PC-3 (cell line): Measurements from ENCODE around the gene CDHR5. TPM values are rescaled to one million over a fixed set of nuclear protein-coding genes. Genes with fewer than 3 reads are reported as not detected.

Experiments used
- ATAC-seq: fragments of 200-7000 bp; cut with Tn5 transposase; 2 replicates; pipeline ENCODE4 v1.9.1; 2020; ENCODE audit warnings: mild to moderate bottlenecking, moderate library complexity
- BruUV-seq: library from RNA; stranded (reverse); fragments of 400-500 nt; replicated peaks from 2 replicates; lab custom pipeline; 2021; lab: Mats Ljungman, UMichigan
- CTCF ChIA-PET: fragments of 300-600 bp; sonication (Branson Sonifier 250); formaldehyde crosslinking; loops from one replicate; lab custom pipeline; 2022; ENCODE audit warnings: antibody characterized with exemption; lab: Charles Lee
- POLR2A ChIA-PET: fragments of 300-600 bp; sonication (Branson Sonifier 250); formaldehyde crosslinking; loops from one replicate; lab custom pipeline; 2022; ENCODE audit warnings: antibody characterized with exemption; ENCODE audit not compliant: unreplicated experiment; lab: Charles Lee
- DNase-seq: peaks from one replicate; pipeline ENCODE4 v3.0.0-alpha.2; 2015
- H2AFZ ChIP-seq: fragments of 300-600 bp; sonication (generic); 2 replicates; pipeline ENCODE4 v1.6.0; 2016; ENCODE audit warnings: antibody characterized with exemption, low read length
- H3F3A ChIP-seq: fragments of 300-600 bp; sonication (generic); one replicate; pipeline ENCODE4 v1.6.0; 2017; ENCODE audit warnings: antibody characterized with exemption, low read length, control low read depth, mild to moderate bottlenecking; ENCODE audit not compliant: unreplicated experiment
- H3K27ac ChIP-seq: fragments of 300-600 bp; sonication (generic); 2 replicates; pipeline ENCODE4 v1.5.1; 2016; ENCODE audit warnings: mild to moderate bottlenecking, low read length
- H3K27me3 ChIP-seq: fragments of 300-600 bp; sonication (generic); 2 replicates; pipeline ENCODE4 v1.6.1; 2016; ENCODE audit warnings: low read length, mixed read lengths
- H3K36me3 ChIP-seq: fragments of 300-600 bp; sonication (generic); 2 replicates; pipeline ENCODE4 v1.6.1; 2016; ENCODE audit warnings: low read depth, mixed run types, low read length, mixed read lengths
- H3K4me1 ChIP-seq: fragments of 300-600 bp; sonication (generic); 2 replicates; pipeline ENCODE4 v1.5.1; 2016; ENCODE audit warnings: low read length; ENCODE audit not compliant: insufficient read depth
- H3K4me2 ChIP-seq: fragments of 300-600 bp; sonication (generic); 2 replicates; pipeline ENCODE4 v1.6.0; 2016; ENCODE audit warnings: low read length
- H3K4me3 ChIP-seq: fragments of 300-600 bp; sonication (generic); 2 replicates; pipeline ENCODE4 v1.5.1; 2016; ENCODE audit warnings: mild to moderate bottlenecking, low read length, mixed read lengths
- H3K79me2 ChIP-seq: fragments of 300-600 bp; sonication (generic); 2 replicates; pipeline ENCODE4 v1.6.1; 2017; ENCODE audit warnings: low read length, mixed read lengths
- H3K9ac ChIP-seq: fragments of 300-600 bp; sonication (generic); 2 replicates; pipeline ENCODE4 v1.6.0; 2016; ENCODE audit warnings: mild to moderate bottlenecking, low read length
- H3K9me2 ChIP-seq: fragments of 300-600 bp; sonication (generic); replicated peaks from 2 replicates; pipeline ENCODE4 v1.6.1; 2016; ENCODE audit warnings: mixed run types, low read length, mixed read lengths
- H3K9me3 ChIP-seq: fragments of 300-600 bp; sonication (generic); 2 replicates; pipeline ENCODE4 v1.6.1; 2016; ENCODE audit warnings: low read length, mixed read lengths
- H4K20me1 ChIP-seq: fragments of 300-600 bp; sonication (generic); 2 replicates; pipeline ENCODE4 v1.6.1; 2016; ENCODE audit warnings: low read length, mixed read lengths
- EZH2 ChIP-seq: fragments of 300-600 bp; sonication (generic); IDR thresholded peaks from one replicate; pipeline ENCODE4 v1.6.1; 2017; ENCODE audit warnings: antibody characterized with exemption, mild to moderate bottlenecking, low read length; ENCODE audit not compliant: unreplicated experiment
- EZH2phosphoT487 ChIP-seq: fragments of 300-600 bp; sonication (generic); IDR thresholded peaks from 2 replicates; pipeline ENCODE4 v1.6.1; 2018; ENCODE audit warnings: mild to moderate bottlenecking, antibody characterized with exemption, low read length, borderline replicate concordance
- intact Hi-C: fragments of 100-400 bp; cut with micrococcal nuclease; formaldehyde crosslinking; loops from 2 replicates; pipeline ENCODE4 v1.9.0; 2023
- total RNA-seq: library from RNA; depleted of rRNA; stranded (reverse); fragments of >200 nt; gene quantifications from 2 replicates; pipeline ENCODE4 v1.2.3, GENCODE V29; 2014
- TF ChIP-seq, protein P1 (sequence below): fragments of 300-600 bp; sonication (generic); conservative IDR thresholded peaks from 2 replicates; pipeline ENCODE4 v1.5.1; 2017; ENCODE audit warnings: antibody characterized with exemption, low read depth, mild to moderate bottlenecking, low read length

The CDHR5 gene
- total RNA-seq, 1 experiment from 2014 or later = not detected

DNA sequence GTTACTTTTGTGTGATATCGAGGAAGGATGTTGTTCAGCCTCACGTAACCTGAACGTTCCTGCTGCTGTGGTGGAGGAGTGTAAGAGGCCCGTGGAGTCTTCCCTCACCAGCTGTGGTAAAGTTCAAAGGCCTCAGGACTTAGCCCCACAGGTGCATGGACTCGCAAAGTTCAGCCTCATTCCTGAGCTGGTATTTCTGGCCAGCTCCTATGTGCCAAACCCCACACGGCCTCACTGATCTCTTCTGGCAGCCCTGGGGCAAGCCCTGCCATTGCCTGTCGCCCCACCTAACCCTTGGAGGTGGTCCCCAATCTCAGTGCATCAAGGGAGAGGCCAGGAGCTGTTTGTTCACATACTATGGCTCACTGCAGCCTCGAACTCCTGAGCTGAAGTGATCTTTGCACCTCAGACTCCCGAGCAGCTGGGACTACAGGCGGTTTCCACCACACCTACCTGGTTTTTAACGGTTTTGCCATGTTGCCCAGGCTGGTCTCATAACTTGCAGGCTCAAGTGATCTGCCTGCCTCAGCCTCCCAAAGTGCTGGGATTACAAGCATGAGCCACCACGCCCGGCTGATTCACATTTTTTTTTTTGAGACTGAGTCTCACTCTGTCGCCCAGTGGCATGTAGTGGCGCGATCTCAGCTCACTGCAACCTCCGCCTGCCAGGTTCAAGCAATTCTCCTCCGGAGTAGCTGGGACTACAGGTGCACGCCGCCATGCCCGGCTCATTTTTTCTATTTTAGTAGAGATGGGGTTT, 46.3 kb downstream of the CDHR5 start:
- TF ChIP-seq, protein P1, sequence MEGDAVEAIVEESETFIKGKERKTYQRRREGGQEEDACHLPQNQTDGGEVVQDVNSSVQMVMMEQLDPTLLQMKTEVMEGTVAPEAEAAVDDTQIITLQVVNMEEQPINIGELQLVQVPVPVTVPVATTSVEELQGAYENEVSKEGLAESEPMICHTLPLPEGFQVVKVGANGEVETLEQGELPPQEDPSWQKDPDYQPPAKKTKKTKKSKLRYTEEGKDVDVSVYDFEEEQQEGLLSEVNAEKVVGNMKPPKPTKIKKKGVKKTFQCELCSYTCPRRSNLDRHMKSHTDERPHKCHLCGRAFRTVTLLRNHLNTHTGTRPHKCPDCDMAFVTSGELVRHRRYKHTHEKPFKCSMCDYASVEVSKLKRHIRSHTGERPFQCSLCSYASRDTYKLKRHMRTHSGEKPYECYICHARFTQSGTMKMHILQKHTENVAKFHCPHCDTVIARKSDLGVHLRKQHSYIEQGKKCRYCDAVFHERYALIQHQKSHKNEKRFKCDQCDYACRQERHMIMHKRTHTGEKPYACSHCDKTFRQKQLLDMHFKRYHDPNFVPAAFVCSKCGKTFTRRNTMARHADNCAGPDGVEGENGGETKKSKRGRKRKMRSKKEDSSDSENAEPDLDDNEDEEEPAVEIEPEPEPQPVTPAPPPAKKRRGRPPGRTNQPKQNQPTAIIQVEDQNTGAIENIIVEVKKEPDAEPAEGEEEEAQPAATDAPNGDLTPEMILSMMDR = no peak
- TF ChIP-seq EZH2phosphoT487 = no peak
- no peak for TF ChIP-seq EZH2
- no TSS peak for BruUV-seq
- Histone ChIP-seq H3K79me2 (peaks cover 74% of the 10 kb centered on the region), H3F3A (no peaks in the 10 kb centered on the region), H4K20me1 (peaks cover 50% of the 10 kb centered on the region), H3K4me2 (peak overlapping the region; percentile 90), H3K4me1 (peaks cover 24% of the 10 kb centered on the region), H3K27me3 (no peaks in the 10 kb centered on the region), H3K27ac (no peak overlapping the region), H3K4me3 (peak overlapping the region; percentile 79), H3K9me2 (no peaks in the 10 kb centered on the region), H3K36me3 (peaks cover 8% of the 10 kb centered on the region; the same call in 1 of the 2 replicates), H3K9ac (no peak overlapping the region), H2AFZ (no peak overlapping the region), H3K9me3 (no peaks in the 10 kb centered on the region)
- no peak for DNase-seq
- POLR2A ChIA-PET = no interaction called here
- intact Hi-C loops = no loop called here
- ATAC-seq = no peak
- CTCF ChIA-PET = no interaction called here

DNA sequence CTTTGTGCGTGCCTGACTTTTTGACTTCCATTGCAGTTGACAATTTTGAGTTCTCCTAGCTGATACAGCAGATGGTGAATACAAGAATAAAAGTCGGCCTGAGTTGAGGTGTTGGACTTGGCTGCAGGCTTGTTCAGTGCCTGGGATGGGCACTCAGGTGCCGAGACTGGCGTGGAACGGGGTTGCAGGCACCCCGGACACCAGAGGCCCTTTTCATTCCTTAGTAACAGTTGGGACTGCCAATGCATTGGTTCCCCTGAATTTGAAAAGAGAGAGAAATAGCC, 47.2 kb downstream of the CDHR5 start:
- H3K9ac ChIP-seq = peak overlapping the region; percentile 98
- intact Hi-C loops = loop anchor here (2.0 kb wide), 1 partner anchor 41 kb away; the partner anchor contains the start of gene LRRC56
- H3K27ac ChIP-seq = no peak overlapping the region
- ChIA-PET CTCF (no interaction called here), POLR2A (no interaction called here)
- no peak for TF ChIP-seq EZH2phosphoT487
- TF ChIP-seq, protein P1 = no peak
- TF ChIP-seq EZH2 = no peak
- H3K27me3 ChIP-seq = no peaks in the 10 kb centered on the region
- peaks cover 8% of the 10 kb centered on the region; the same call in 1 of the 2 replicates for H3K36me3 ChIP-seq
- peaks cover 48% of the 10 kb centered on the region for H4K20me1 ChIP-seq
- ATAC-seq (no peak), DNase-seq (no peak)
- BruUV-seq = no TSS peak
- no peaks in the 10 kb centered on the region for H3F3A ChIP-seq
- H2AFZ ChIP-seq = no peak overlapping the region
- no peaks in the 10 kb centered on the region for H3K9me2 ChIP-seq
- no peaks in the 10 kb centered on the region for H3K9me3 ChIP-seq
- peak overlapping the region; percentile 90 for H3K4me2 ChIP-seq
- H3K79me2 ChIP-seq = peaks cover 70% of the 10 kb centered on the region
- peak overlapping the region; percentile 79 for H3K4me3 ChIP-seq
- H3K4me1 ChIP-seq = peaks cover 24% of the 10 kb centered on the region
